Measurements from ENCODE around the gene NSUN2. TPM values are rescaled to one million over a fixed set of nuclear protein-coding genes. Genes with fewer than 3 reads are reported as not detected.

Gene NSUN2
- polyA plus RNA-seq, 2 donors = 24.5 to 44.4 TPM

DNA sequence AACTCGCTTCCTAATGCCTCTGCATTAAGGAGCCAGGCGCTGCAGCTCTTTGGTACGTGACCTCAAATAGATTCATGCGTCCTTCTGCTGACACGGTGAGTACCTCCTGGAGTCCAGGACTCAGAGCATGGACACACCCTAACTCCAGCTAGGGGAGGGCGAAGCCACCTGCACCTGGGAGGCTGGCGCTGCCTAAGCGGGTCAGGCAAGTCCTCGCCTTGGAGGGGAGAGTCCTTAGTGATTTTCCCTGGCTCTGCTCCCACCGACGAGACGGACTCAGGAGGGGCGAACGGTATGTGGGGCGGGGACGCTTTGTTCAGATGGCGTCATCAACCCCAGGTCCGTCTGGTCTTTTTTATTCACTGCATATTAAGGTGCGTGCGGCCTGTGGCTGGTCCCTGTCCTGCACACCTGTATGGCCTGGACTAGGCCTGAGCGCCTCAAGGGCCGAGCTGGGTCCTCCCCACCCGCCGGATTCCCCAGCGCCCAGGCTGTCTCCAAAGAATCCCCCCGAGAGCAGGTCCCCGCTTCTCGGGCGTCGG is 50.3 kb downstream of the NSUN2 start:
- Histone ChIP-seq H3K36me3 (ENCODE audit: control insufficient read depth in 2 of 2, insufficient read depth in 2 of 2, low read length in 1 of 2) (no peaks in the 10 kb centered on the region), H3K27ac (ENCODE audit: low read depth in 2 of 2, low read length in 1 of 2) (no peak overlapping the region), H3K27me3 (ENCODE audit: control insufficient read depth in 1 of 2, insufficient read depth in 2 of 2, low read length in 2 of 2) (peaks cover 0 to 6% of the 10 kb centered on the region in 2 donors), H3K9me3 (ENCODE audit: control insufficient read depth in 2 of 2, insufficient read depth in 1 of 2, low read depth in 1 of 2, low read length in 1 of 2) (no peaks in the 10 kb centered on the region), H3K4me1 (ENCODE audit: control insufficient read depth in 2 of 2, insufficient read depth in 2 of 2, low read length in 1 of 2) (peaks cover 5 to 8% of the 10 kb centered on the region in 2 donors), H3K4me3 (ENCODE audit: low read depth in 1 of 2, low read length in 2 of 2) (peak overlapping the region in 1 of 2 donors; percentile 25)
- 32 to 33% methylated on average over 30 of the region's 30 CpGs for WGBS, 2 donors

DNA sequence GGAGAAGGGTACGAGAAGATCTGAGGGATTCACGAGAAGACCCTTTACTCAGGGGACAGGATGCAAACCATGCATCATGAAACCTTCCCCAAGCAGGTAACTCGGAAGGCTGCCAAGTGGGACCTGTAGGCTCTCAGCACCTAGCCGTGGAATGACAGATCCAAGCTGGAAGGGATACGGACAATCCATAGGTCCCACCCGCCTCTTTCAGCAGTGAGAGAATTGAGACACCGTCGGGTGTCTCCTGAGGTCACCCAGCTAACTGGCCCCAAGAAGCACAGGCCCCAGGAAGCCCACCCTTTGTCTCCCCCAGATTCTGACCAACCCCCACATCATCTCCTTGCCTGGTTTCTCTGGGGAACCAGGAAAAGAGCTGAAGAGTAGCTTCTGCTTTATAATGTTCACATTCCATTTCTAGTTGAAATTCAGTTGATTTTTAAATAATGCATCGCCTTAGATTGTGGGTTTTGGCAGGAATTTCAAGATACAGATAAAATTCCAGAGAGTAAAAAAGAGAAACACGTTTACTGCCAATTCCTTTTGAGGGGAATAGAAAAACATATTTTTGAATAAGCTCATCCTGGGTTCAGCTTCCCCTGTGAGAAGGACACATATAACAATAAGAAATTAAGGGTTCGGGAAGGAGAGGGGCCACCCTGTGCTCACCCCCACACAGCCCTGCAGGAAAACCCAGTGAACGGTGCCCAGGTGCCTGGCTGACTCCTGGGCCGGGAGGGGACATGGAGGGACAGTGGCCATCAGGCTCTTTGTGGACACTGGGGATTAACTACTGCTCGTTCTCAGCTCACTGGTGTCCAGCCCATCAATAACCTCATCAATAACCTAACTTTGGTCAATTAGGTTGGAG is 51.1 kb downstream of the NSUN2 start:
- H3K4me3 ChIP-seq (ENCODE audit: low read depth in 1 of 2, low read length in 2 of 2) = no peak overlapping the region
- H3K27me3 ChIP-seq (ENCODE audit: control insufficient read depth in 1 of 2, insufficient read depth in 2 of 2, low read length in 2 of 2) = peaks cover 0 to 6% of the 10 kb centered on the region in 2 donors
- H3K36me3 ChIP-seq (ENCODE audit: control insufficient read depth in 2 of 2, insufficient read depth in 2 of 2, low read length in 1 of 2) = no peaks in the 10 kb centered on the region
- no peak overlapping the region for H3K27ac ChIP-seq (ENCODE audit: low read depth in 2 of 2, low read length in 1 of 2)
- H3K9me3 ChIP-seq (ENCODE audit: control insufficient read depth in 2 of 2, insufficient read depth in 1 of 2, low read depth in 1 of 2, low read length in 1 of 2) = no peaks in the 10 kb centered on the region
- peaks cover 5 to 8% of the 10 kb centered on the region in 2 donors for H3K4me1 ChIP-seq (ENCODE audit: control insufficient read depth in 2 of 2, insufficient read depth in 2 of 2, low read length in 1 of 2)
- WGBS, 2 donors = 83 to 85% methylated on average over 14 of the region's 14 CpGs

DNA sequence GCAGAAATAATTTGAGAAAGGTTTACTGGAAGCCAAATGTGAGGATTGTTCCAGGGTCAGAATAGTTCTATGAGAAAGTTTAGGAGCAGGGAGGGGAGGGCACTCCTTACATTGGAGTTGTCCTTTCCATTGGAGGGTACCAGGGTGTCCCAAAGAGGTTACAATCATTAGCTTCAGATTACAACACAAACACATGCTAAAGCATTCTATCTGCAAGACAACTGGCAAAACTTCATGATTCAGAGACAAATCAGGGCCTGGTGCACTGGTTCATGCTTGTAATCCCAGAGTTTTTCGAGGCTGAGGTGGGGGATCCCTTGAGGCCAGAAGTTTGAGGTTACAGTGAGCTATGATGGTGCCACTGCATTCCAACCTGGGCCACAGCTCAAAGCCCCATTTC is 51.8 kb downstream of the NSUN2 start:
- Histone ChIP-seq H3K9me3 (ENCODE audit: control insufficient read depth in 2 of 2, insufficient read depth in 1 of 2, low read depth in 1 of 2, low read length in 1 of 2) (no peaks in the 10 kb centered on the region), H3K4me3 (ENCODE audit: low read depth in 1 of 2, low read length in 2 of 2) (no peak overlapping the region), H3K4me1 (ENCODE audit: control insufficient read depth in 2 of 2, insufficient read depth in 2 of 2, low read length in 1 of 2) (peaks cover 5 to 8% of the 10 kb centered on the region in 2 donors), H3K36me3 (ENCODE audit: control insufficient read depth in 2 of 2, insufficient read depth in 2 of 2, low read length in 1 of 2) (no peaks in the 10 kb centered on the region), H3K27ac (ENCODE audit: low read depth in 2 of 2, low read length in 1 of 2) (no peak overlapping the region), H3K27me3 (ENCODE audit: control insufficient read depth in 1 of 2, insufficient read depth in 2 of 2, low read length in 2 of 2) (peaks cover 0 to 6% of the 10 kb centered on the region in 2 donors)
- WGBS, 2 donors = 75 to 76% methylated on average over 1 of the region's 1 CpG

DNA sequence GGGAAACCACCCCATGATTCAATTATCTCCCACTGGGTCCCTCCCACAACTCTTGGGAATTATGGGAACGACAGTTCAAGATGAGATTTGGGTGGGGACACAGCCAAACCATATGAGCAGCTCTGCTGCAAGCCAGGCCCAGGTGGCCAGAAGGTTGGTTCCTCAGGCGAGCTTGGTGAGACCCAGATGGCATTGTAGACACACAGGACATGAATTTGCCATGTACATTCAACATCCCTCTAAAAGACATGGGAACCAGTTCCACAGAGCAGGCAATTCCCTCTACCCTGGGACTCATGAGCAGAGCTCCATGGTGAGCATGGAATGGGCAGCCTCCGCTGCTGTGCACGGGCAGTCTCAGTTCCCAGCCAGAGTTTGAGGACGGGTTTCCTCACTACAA is 53.3 kb downstream of the NSUN2 start:
- Histone ChIP-seq H3K4me1 (ENCODE audit: control insufficient read depth in 2 of 2, insufficient read depth in 2 of 2, low read length in 1 of 2) (peaks cover 5% of the 10 kb centered on the region in 2 donors), H3K27ac (ENCODE audit: low read depth in 2 of 2, low read length in 1 of 2) (no peak overlapping the region), H3K36me3 (ENCODE audit: control insufficient read depth in 2 of 2, insufficient read depth in 2 of 2, low read length in 1 of 2) (no peaks in the 10 kb centered on the region), H3K9me3 (ENCODE audit: control insufficient read depth in 2 of 2, insufficient read depth in 1 of 2, low read depth in 1 of 2, low read length in 1 of 2) (no peaks in the 10 kb centered on the region), H3K4me3 (ENCODE audit: low read depth in 1 of 2, low read length in 2 of 2) (no peak overlapping the region), H3K27me3 (ENCODE audit: control insufficient read depth in 1 of 2, insufficient read depth in 2 of 2, low read length in 2 of 2) (peaks cover 0 to 6% of the 10 kb centered on the region in 2 donors)
- 74 to 83% methylated on average over 5 of the region's 5 CpGs for WGBS, 2 donors

DNA sequence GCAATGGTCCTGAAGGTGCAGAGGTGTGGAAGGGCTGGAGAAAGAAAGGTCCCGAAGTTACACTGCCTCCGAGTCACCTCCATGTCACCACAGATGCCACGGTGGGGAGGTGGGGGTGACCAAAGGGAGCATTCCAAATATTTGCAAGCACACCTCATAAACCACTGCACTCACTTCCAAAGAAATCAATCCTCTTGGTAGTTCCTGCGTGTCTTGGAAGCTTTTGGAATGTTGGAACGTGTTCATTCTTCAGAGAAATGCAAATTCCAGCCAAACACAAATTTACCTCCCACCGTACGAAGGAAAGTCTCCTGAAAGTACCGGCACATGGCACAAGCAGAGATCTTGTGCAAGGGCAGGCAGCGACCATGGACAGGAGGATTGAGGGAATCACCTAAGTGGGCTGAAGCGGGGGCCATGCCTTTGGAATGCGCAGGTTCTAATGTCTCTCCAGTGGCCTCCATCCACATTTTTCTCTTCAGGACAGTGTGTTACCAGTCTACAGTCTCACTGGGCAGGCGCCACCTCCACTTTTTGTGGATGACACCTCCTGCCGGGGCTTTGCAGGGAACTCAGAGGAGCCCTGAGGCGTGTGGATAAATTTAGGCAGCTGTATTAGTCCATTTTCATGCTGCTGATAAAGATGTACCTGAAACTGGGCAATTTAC is 54.0 kb downstream of the NSUN2 start:
- H3K4me3 ChIP-seq (ENCODE audit: low read depth in 1 of 2, low read length in 2 of 2) = no peak overlapping the region
- peaks cover 5% of the 10 kb centered on the region in 2 donors for H3K4me1 ChIP-seq (ENCODE audit: control insufficient read depth in 2 of 2, insufficient read depth in 2 of 2, low read length in 1 of 2)
- no peak overlapping the region for H3K27ac ChIP-seq (ENCODE audit: low read depth in 2 of 2, low read length in 1 of 2)
- peaks cover 0 to 6% of the 10 kb centered on the region in 2 donors for H3K27me3 ChIP-seq (ENCODE audit: control insufficient read depth in 1 of 2, insufficient read depth in 2 of 2, low read length in 2 of 2)
- no peaks in the 10 kb centered on the region for H3K9me3 ChIP-seq (ENCODE audit: control insufficient read depth in 2 of 2, insufficient read depth in 1 of 2, low read depth in 1 of 2, low read length in 1 of 2)
- WGBS, 2 donors = 78 to 79% methylated on average over 14 of the region's 14 CpGs
- H3K36me3 ChIP-seq (ENCODE audit: control insufficient read depth in 2 of 2, insufficient read depth in 2 of 2, low read length in 1 of 2) = no peaks in the 10 kb centered on the region

DNA sequence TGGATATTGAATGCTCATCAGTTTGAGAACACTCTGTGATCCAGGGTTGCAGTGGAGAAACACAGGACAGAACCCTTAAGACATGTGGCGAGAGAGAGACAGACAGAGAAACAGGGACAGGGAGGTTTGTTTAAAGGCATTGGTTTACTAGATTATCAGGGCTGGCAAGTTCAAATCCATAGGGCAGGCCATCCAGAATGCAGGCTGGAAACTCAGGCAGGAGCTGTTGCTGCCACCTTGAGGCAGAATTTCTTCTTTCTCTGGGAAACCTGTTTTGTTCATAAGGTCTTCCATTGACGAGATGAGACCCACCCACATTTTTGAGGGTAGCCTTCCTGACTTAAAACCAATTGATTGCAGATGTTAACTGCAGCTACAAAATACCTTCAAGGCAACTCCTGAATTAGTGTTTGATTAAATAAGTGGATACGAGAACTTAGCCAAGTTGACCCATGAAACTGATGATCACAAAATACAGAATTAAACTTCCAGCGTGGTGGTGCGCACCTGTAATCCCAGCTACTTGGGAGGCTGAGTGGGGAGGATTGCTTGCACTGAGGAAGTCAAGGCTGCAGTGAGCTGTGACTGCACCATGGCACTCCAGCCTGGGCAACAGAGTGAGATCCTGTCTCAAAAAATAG is 55.9 kb downstream of the NSUN2 start:
- H3K9me3 ChIP-seq (ENCODE audit: control insufficient read depth in 2 of 2, insufficient read depth in 1 of 2, low read depth in 1 of 2, low read length in 1 of 2) = no peaks in the 10 kb centered on the region
- 71 to 76% methylated on average over 5 of the region's 5 CpGs for WGBS, 2 donors
- no peaks in the 10 kb centered on the region for H3K36me3 ChIP-seq (ENCODE audit: control insufficient read depth in 2 of 2, insufficient read depth in 2 of 2, low read length in 1 of 2)
- no peak overlapping the region for H3K4me3 ChIP-seq (ENCODE audit: low read depth in 1 of 2, low read length in 2 of 2)
- no peaks in the 10 kb centered on the region for H3K27me3 ChIP-seq (ENCODE audit: control insufficient read depth in 1 of 2, insufficient read depth in 2 of 2, low read length in 2 of 2)
- no peak overlapping the region for H3K27ac ChIP-seq (ENCODE audit: low read depth in 2 of 2, low read length in 1 of 2)
- no peaks in the 10 kb centered on the region for H3K4me1 ChIP-seq (ENCODE audit: control insufficient read depth in 2 of 2, insufficient read depth in 2 of 2, low read length in 1 of 2)

DNA sequence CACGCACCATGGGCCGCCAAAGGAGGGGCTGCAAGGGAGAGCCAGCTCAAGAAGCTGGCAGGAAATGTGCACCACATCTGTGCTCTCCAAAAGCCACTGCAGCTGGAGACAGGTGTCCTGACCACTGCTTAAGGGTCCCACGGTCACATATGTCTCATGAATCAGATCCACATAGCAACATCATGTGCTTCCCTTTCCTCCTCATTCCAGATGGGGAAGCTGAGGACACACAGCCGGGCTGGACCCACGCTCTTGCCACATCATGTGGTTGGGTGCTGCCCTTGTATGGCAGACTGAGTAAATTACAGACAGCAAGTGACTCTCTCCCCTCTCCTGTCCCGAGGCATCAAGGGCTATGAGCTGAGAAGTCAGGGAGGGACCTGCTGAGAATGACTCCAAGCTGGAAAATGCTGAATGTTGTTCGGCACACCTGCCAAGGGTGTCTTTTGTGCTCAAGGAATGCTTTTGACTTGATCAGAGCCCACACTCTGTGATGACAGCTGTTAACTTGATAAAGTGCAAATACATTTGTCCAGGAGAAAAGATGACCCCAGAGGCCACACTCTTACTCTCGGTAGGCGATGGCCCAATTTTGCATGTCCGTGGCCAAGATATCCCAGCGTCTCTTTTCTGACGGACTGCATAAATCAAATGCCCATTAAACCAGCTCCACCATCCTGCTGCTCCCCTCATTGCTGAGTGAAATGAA is 58.2 kb downstream of the NSUN2 start:
- Histone ChIP-seq H3K27ac (ENCODE audit: low read depth in 2 of 2, low read length in 1 of 2) (no peak overlapping the region), H3K4me1 (ENCODE audit: control insufficient read depth in 2 of 2, insufficient read depth in 2 of 2, low read length in 1 of 2) (no peaks in the 10 kb centered on the region), H3K9me3 (ENCODE audit: control insufficient read depth in 2 of 2, insufficient read depth in 1 of 2, low read depth in 1 of 2, low read length in 1 of 2) (no peaks in the 10 kb centered on the region), H3K36me3 (ENCODE audit: control insufficient read depth in 2 of 2, insufficient read depth in 2 of 2, low read length in 1 of 2) (no peaks in the 10 kb centered on the region), H3K4me3 (ENCODE audit: low read depth in 1 of 2, low read length in 2 of 2) (no peak overlapping the region), H3K27me3 (ENCODE audit: control insufficient read depth in 1 of 2, insufficient read depth in 2 of 2, low read length in 2 of 2) (no peaks in the 10 kb centered on the region)
- whole genome bisulfite sequencing, 2 donors = 55 to 61% methylated on average over 12 of the region's 12 CpGs

DNA sequence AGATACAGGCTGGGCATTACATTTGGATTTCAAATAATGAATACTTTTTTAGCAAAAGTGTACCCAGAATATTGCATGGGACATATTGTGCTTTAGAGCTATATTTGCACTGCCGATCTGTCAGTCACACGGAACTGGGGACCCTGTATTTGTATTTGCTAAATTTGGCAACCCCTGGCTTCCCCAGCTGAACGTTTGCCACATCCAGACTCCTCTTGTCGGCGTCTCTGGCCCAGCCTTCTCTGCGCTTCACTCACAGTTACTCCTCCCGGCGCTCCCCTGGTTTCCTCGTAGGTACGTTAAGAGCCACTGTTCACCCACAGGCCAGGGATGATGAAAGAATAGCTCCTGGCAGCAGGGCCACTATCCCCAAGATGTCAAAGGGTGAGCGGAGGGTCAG is 58.7 kb downstream of the NSUN2 start:
- Histone ChIP-seq H3K27ac (ENCODE audit: low read depth in 2 of 2, low read length in 1 of 2) (no peak overlapping the region), H3K4me1 (ENCODE audit: control insufficient read depth in 2 of 2, insufficient read depth in 2 of 2, low read length in 1 of 2) (no peaks in the 10 kb centered on the region), H3K9me3 (ENCODE audit: control insufficient read depth in 2 of 2, insufficient read depth in 1 of 2, low read depth in 1 of 2, low read length in 1 of 2) (no peaks in the 10 kb centered on the region), H3K27me3 (ENCODE audit: control insufficient read depth in 1 of 2, insufficient read depth in 2 of 2, low read length in 2 of 2) (no peaks in the 10 kb centered on the region), H3K36me3 (ENCODE audit: control insufficient read depth in 2 of 2, insufficient read depth in 2 of 2, low read length in 1 of 2) (no peaks in the 10 kb centered on the region), H3K4me3 (ENCODE audit: low read depth in 1 of 2, low read length in 2 of 2) (no peak overlapping the region)
- 68 to 79% methylated on average over 11 of the region's 11 CpGs for WGBS, 2 donors

DNA sequence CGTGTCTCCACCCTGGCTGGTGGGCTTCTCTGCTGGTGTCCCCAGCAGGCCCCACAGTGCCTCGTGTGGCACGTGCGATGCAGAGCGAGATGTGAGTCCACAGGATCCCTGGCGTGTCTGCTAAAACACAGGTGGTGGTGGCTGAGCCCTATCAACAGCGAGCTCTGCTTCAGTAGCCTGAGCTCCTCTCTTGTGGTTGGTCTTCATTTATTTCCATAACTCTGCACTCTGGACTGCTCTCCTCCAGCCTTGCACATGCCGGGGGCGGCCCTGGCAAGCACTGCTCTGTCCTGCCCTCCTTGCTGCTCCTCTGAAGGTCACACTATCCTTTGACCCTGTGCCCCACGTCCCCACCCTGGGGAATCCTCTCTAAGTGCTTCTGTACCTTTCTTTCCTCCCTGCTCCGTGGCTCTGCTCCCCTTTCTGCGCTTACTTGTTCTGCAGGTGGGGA is 59.2 kb downstream of the NSUN2 start:
- Histone ChIP-seq H3K9me3 (ENCODE audit: control insufficient read depth in 2 of 2, insufficient read depth in 1 of 2, low read depth in 1 of 2, low read length in 1 of 2) (no peaks in the 10 kb centered on the region), H3K4me3 (ENCODE audit: low read depth in 1 of 2, low read length in 2 of 2) (no peak overlapping the region), H3K36me3 (ENCODE audit: control insufficient read depth in 2 of 2, insufficient read depth in 2 of 2, low read length in 1 of 2) (no peaks in the 10 kb centered on the region), H3K27me3 (ENCODE audit: control insufficient read depth in 1 of 2, insufficient read depth in 2 of 2, low read length in 2 of 2) (no peaks in the 10 kb centered on the region), H3K4me1 (ENCODE audit: control insufficient read depth in 2 of 2, insufficient read depth in 2 of 2, low read length in 1 of 2) (no peaks in the 10 kb centered on the region), H3K27ac (ENCODE audit: low read depth in 2 of 2, low read length in 1 of 2) (no peak overlapping the region)
- WGBS, 2 donors = 59 to 69% methylated on average over 12 of the region's 12 CpGs

Measured in esophagus (tissue), 2 donors.